H9 (cell line): ENCODE data around the gene CD244. TPM values are rescaled to one million over a fixed set of nuclear protein-coding genes. Genes with fewer than 3 reads are reported as not detected.

Experiments
- DNase-seq: peaks from one replicate; pipeline ENCODE4 v3.0.0-alpha.2; 2017
- H2AFZ ChIP-seq: one replicate; pipeline ENCODE4 v1.6.1; 2013; ENCODE audit warnings: mild to moderate bottlenecking, low read length, control low read depth, moderate library complexity
- H2AK5ac ChIP-seq: 2 replicates; pipeline ENCODE4 v1.6.1; 2013; ENCODE audit warnings: low read length, control low read depth, mixed read lengths; ENCODE audit not compliant: insufficient read length
- H2BK120ac ChIP-seq: one replicate; pipeline ENCODE4 v1.6.1; 2013; ENCODE audit warnings: low read depth, mild to moderate bottlenecking, low read length, control low read depth, inconsistent platforms; ENCODE audit not compliant: poor library complexity, severe bottlenecking
- H2BK12ac ChIP-seq: 2 replicates; pipeline ENCODE4 v1.6.1; 2013; ENCODE audit warnings: low read length, control low read depth, mixed read lengths, low read depth; ENCODE audit not compliant: insufficient read length
- H2BK15ac ChIP-seq: 2 replicates; pipeline ENCODE4 v1.6.1; 2013; ENCODE audit warnings: low read depth, low read length, control low read depth
- H2BK20ac ChIP-seq: one replicate; pipeline ENCODE4 v1.6.1; 2013; ENCODE audit warnings: low read depth, mild to moderate bottlenecking, low read length, control low read depth, inconsistent platforms; ENCODE audit not compliant: poor library complexity, severe bottlenecking
- H2BK5ac ChIP-seq: 2 replicates; pipeline ENCODE4 v1.6.1; 2013; ENCODE audit warnings: low read length, control low read depth, mixed read lengths; ENCODE audit not compliant: insufficient read length
- H3K14ac ChIP-seq: 2 replicates; pipeline ENCODE4 v1.6.1; 2013; ENCODE audit warnings: low read length, control low read depth; ENCODE audit not compliant: insufficient read depth
- H3K18ac ChIP-seq: 2 replicates; pipeline ENCODE4 v1.6.1; 2013; ENCODE audit warnings: low read depth, mild to moderate bottlenecking, mixed read lengths, low read length, control low read depth; ENCODE audit not compliant: insufficient read length
- H3K23ac ChIP-seq: 2 replicates; pipeline ENCODE4 v1.6.1; 2013; ENCODE audit warnings: low read length, control low read depth, mixed read lengths, low read depth; ENCODE audit not compliant: insufficient read length
- H3K23me2 ChIP-seq: 2 replicates; pipeline ENCODE4 v1.6.1; 2013; ENCODE audit warnings: low read depth, mild to moderate bottlenecking, mixed read lengths, low read length, control low read depth; ENCODE audit not compliant: insufficient read length, poor library complexity, severe bottlenecking
- H3K27ac ChIP-seq: 2 replicates; pipeline ENCODE4 v1.5.1; 2013; ENCODE audit warnings: low read length, control low read depth, mixed read lengths, low read depth; ENCODE audit not compliant: insufficient read length
- H3K27me3 ChIP-seq: 2 replicates; pipeline ENCODE4 v1.6.1; 2013; ENCODE audit warnings: low read length, control low read depth, inconsistent platforms; ENCODE audit not compliant: insufficient read depth
- H3K4ac ChIP-seq: 2 replicates; pipeline ENCODE4 v1.6.1; 2013; ENCODE audit warnings: low read depth, mild to moderate bottlenecking, control low read depth, inconsistent platforms, low read length, moderate library complexity
- H3K4me1 ChIP-seq: 2 replicates; pipeline ENCODE4 v1.6.1; 2013; ENCODE audit warnings: low read length, control low read depth, inconsistent platforms; ENCODE audit not compliant: insufficient read depth
- H3K4me2 ChIP-seq: 2 replicates; pipeline ENCODE4 v1.6.1; 2013; ENCODE audit warnings: low read length, control low read depth, mixed read lengths; ENCODE audit not compliant: insufficient read length, insufficient read depth
- H3K56ac ChIP-seq: 2 replicates; pipeline ENCODE4 v1.6.1; 2013; ENCODE audit warnings: low read depth, mild to moderate bottlenecking, mixed read lengths, low read length, control low read depth; ENCODE audit not compliant: insufficient read length
- H3K79me1 ChIP-seq: 2 replicates; pipeline ENCODE4 v1.6.1; 2013; ENCODE audit warnings: low read depth, mild to moderate bottlenecking, moderate library complexity, low read length, control low read depth, inconsistent platforms; ENCODE audit not compliant: insufficient read depth, poor library complexity, severe bottlenecking
- H3K79me2 ChIP-seq: 2 replicates; pipeline ENCODE4 v1.6.1; 2013; ENCODE audit warnings: low read length, control low read depth, inconsistent platforms; ENCODE audit not compliant: insufficient read depth
- H3K9ac ChIP-seq: 2 replicates; pipeline ENCODE4 v1.6.1; 2013; ENCODE audit warnings: low read length, control low read depth, mixed read lengths; ENCODE audit not compliant: insufficient read length; ENCODE audit errors: extremely low read depth
- H3K9me3 ChIP-seq: one replicate; pipeline ENCODE4 v1.6.1; 2013; ENCODE audit warnings: low read depth, low read length, inconsistent platforms; ENCODE audit not compliant: control insufficient read depth
- H3T11ph ChIP-seq: one replicate; pipeline ENCODE4 v1.6.1; 2013; ENCODE audit warnings: mild to moderate bottlenecking, low read length, control low read depth, inconsistent platforms
- H4K20me1 ChIP-seq: one replicate; pipeline ENCODE4 v1.6.1; 2013; ENCODE audit not compliant: control insufficient read depth, insufficient read length, insufficient read depth
- H4K5ac ChIP-seq: 2 replicates; pipeline ENCODE4 v1.6.1; 2013; ENCODE audit warnings: low read depth, mild to moderate bottlenecking, mixed read lengths, low read length, control low read depth; ENCODE audit not compliant: insufficient read length
- H4K8ac ChIP-seq: replicated peaks from 2 replicates; pipeline ENCODE4 v1.6.1; 2013; ENCODE audit warnings: low read length, control low read depth, mixed read lengths, low read depth; ENCODE audit not compliant: insufficient read length
- H4K91ac ChIP-seq: 2 replicates; pipeline ENCODE4 v1.6.1; 2013; ENCODE audit warnings: low read depth, mild to moderate bottlenecking, moderate library complexity, mixed read lengths, low read length, control low read depth; ENCODE audit not compliant: insufficient read length
- H3K27ac Mint-ChIP-seq, 3 experiments: 2 replicates in 2 of 3; 3 replicates in 1 of 3; pipeline ENCODE4 v1.8.0; 2020 to 2021; ENCODE audit warnings: mixed read lengths in 3 of 3, mild to moderate bottlenecking in 1 of 3, moderate library complexity in 1 of 3
- H3K27me3 Mint-ChIP-seq: 2 replicates; pipeline ENCODE4 v1.8.0; 2021; ENCODE audit warnings: low read depth, mild to moderate bottlenecking, moderate library complexity, mixed read lengths
- H3K36me3 Mint-ChIP-seq, 3 experiments: 2 replicates in 2 of 3; 3 replicates in 1 of 3; pipeline ENCODE4 v1.8.0; 2020 to 2021; ENCODE audit warnings: low read depth in 3 of 3, mixed read lengths in 3 of 3; ENCODE audit not compliant: insufficient read depth in 1 of 3
- H3K4me1 Mint-ChIP-seq, 2 experiments: 2 replicates each; pipeline ENCODE4 v1.8.0; 2020; ENCODE audit warnings: mixed read lengths in 2 of 2
- H3K4me3 Mint-ChIP-seq, 2 experiments: 2 replicates in 1 of 2; 3 replicates in 1 of 2; pipeline ENCODE4 v1.8.0; 2020 to 2021; ENCODE audit warnings: mild to moderate bottlenecking in 2 of 2, mixed read lengths in 2 of 2, moderate library complexity in 1 of 2
- H3K9me3 Mint-ChIP-seq, 2 experiments: 2 replicates in 1 of 2; 3 replicates in 1 of 2; pipeline ENCODE4 v1.8.0; 2020; ENCODE audit warnings: mild to moderate bottlenecking in 2 of 2, mixed read lengths in 2 of 2, moderate library complexity in 1 of 2
- WGBS: extraction: QIAGEN DNeasy Blood & Tissue Kit; methylation state at CpG from one replicate; pipeline ENCODE4 v1.1.7; 2013; ENCODE audit warnings: missing lambda C conversion rate, low lambda C conversion rate, mixed read lengths; ENCODE audit not compliant: insufficient read length; ENCODE audit errors: extremely low coverage; 5-methylcytosine and 5-hydroxymethylcytosine counted together
- total RNA-seq: library from RNA; stranded (reverse); gene quantifications from 2 replicates; pipeline ENCODE4 v1.2.1, GENCODE V29; 2021
- TF ChIP-seq, protein P1 (sequence below): fragments of 200-600 bp; sonication (generic); conservative IDR thresholded peaks from 3 replicates; pipeline ENCODE4 v1.8.0; 2021; ENCODE audit warnings: antibody characterized with exemption, mild to moderate bottlenecking

Gene CD244
- total RNA-seq, 1 experiment from 2014 or later, result not detected

DNA sequence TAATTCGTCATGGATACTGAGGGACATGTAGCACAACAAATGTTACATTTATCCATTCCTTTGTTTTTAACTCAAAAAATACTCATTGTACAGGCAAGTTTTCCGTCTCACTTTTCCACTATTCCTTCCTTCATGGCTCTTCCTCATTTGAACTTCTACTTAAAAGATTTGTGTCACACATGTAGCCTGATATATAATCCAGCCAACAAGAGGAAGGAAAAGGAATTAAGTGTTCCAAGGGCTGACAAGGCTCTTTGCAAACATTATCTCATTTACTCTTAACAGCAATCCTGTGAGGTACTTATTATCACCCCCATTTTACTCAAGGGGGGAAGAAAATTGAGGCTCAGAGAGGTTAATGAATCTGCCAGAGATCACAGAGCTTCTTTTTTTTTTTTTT is 22.9 kb downstream of the CD244 start:
- H4K8ac ChIP-seq, result no peak overlapping the region
- no peaks in the 10 kb centered on the region for H3K27me3 ChIP-seq
- H2BK120ac ChIP-seq, result no peak overlapping the region
- H3T11ph ChIP-seq, result no peak overlapping the region
- H3K79me1 ChIP-seq, result no peaks in the 10 kb centered on the region
- H3K23me2 ChIP-seq, result no peaks in the 10 kb centered on the region
- H4K91ac ChIP-seq, result no peak overlapping the region
- H2BK20ac ChIP-seq, result no peak overlapping the region
- TF ChIP-seq, protein P1, sequence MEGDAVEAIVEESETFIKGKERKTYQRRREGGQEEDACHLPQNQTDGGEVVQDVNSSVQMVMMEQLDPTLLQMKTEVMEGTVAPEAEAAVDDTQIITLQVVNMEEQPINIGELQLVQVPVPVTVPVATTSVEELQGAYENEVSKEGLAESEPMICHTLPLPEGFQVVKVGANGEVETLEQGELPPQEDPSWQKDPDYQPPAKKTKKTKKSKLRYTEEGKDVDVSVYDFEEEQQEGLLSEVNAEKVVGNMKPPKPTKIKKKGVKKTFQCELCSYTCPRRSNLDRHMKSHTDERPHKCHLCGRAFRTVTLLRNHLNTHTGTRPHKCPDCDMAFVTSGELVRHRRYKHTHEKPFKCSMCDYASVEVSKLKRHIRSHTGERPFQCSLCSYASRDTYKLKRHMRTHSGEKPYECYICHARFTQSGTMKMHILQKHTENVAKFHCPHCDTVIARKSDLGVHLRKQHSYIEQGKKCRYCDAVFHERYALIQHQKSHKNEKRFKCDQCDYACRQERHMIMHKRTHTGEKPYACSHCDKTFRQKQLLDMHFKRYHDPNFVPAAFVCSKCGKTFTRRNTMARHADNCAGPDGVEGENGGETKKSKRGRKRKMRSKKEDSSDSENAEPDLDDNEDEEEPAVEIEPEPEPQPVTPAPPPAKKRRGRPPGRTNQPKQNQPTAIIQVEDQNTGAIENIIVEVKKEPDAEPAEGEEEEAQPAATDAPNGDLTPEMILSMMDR, result no peak
- no peaks in the 10 kb centered on the region for H3K27me3 Mint-ChIP-seq
- no peak overlapping the region for H2AFZ ChIP-seq
- no peaks in the 10 kb centered on the region for H3K79me2 ChIP-seq
- no peak overlapping the region for H3K23ac ChIP-seq
- DNase-seq, result no peak
- H3K9me3 ChIP-seq, result no peaks in the 10 kb centered on the region
- no peak overlapping the region for H3K27ac ChIP-seq
- H2AK5ac ChIP-seq, result no peak overlapping the region
- H2BK12ac ChIP-seq, result no peak overlapping the region
- peaks cover 12 to 13% of the 10 kb centered on the region in 2 experiments for H3K4me1 Mint-ChIP-seq
- no peak overlapping the region for H3K56ac ChIP-seq
- H4K5ac ChIP-seq, result no peak overlapping the region
- H3K27ac Mint-ChIP-seq, result no peak overlapping the region
- no peak overlapping the region for H2BK15ac ChIP-seq
- no peak overlapping the region for H3K14ac ChIP-seq
- no peaks in the 10 kb centered on the region for H3K36me3 Mint-ChIP-seq
- no peaks in the 10 kb centered on the region for H4K20me1 ChIP-seq
- H3K4ac ChIP-seq, result no peak overlapping the region
- no CpG with 5 or more reads among the region's 2 CpGs for WGBS
- H3K4me1 ChIP-seq, result no peaks in the 10 kb centered on the region
- H3K4me2 ChIP-seq, result no peak overlapping the region
- no peak overlapping the region for H3K4me3 Mint-ChIP-seq
- no peak overlapping the region for H2BK5ac ChIP-seq
- H3K18ac ChIP-seq, result no peak overlapping the region
- no peaks in the 10 kb centered on the region for H3K9me3 Mint-ChIP-seq
- no peak overlapping the region for H3K9ac ChIP-seq
